Right lobe of liver (tissue), 4 donors: ENCODE data around the gene P2RY8.

Source experiments
- CTCF ChIP-seq, 4 donors: fragments of 200-600 bp in 3 of 4; fragments of 450-650 bp in 1 of 4; IDR thresholded peaks; one replicate each; pipeline versions ENCODE4 v1.5.1 to v1.8.0; 2016 to 2022; ENCODE audit warnings: antibody characterized with exemption in 4 of 4, mild to moderate bottlenecking in 2 of 4
- POLR2A ChIP-seq: fragments of 450-650 bp; IDR thresholded peaks from one replicate; pipeline ENCODE4 v1.6.1; 2017; ENCODE audit warnings: antibody characterized with exemption, mild to moderate bottlenecking
- donor health status: DM: no; HTN: no; CAD: no.
- donor health status: DM: no; HTN: no; CAD: no.
- donor health status: DM: no; HTN: yes; CAD: no.

- TF ChIP-seq CTCF (IDR thresholded peaks at IDR 0.05) (no peak), POLR2A (no peak)
Measured at GRCh38 chrX:1449823-1450149, 87.2 kb downstream of the P2RY8 start.
